Upper lobe of left lung (tissue), 6 donors: ENCODE measurements around the gene GLE1. TPM values are rescaled to one million over a fixed set of nuclear protein-coding genes. Genes with fewer than 3 reads are reported as not detected.
A peak's percentile ranks its signal among the peaks of the same experiment; 100 is the strongest.
"Not testable (repeated sequence)": the region's sequence is repeated elsewhere in the genome, so short reads cannot be mapped to it uniquely, and the experiment has no call there.

Experiments
- ATAC-seq, 2 donors: fragments of 200-7000 bp; cut with Tn5 transposase; one replicate each; pipeline ENCODE4 v1.9.1; 2022; ENCODE audit warnings: mild to moderate bottlenecking in 2 of 2, moderate library complexity in 2 of 2; ENCODE audit not compliant: low FRiP score in 2 of 2
- DNase-seq, 2 donors: peaks; one replicate each; pipeline ENCODE4 v3.0.0-alpha.2; 2019 to 2020
- H3K27ac ChIP-seq, 4 donors: fragments of 200-600 bp; sonication (generic); one replicate each; pipeline ENCODE4 v1.5.1; 2016 to 2019
- H3K27me3 ChIP-seq, 4 donors: fragments of 200-600 bp; sonication (generic); one replicate each; pipeline ENCODE4 v1.5.1; 2017 to 2019
- H3K36me3 ChIP-seq, 4 donors: fragments of 200-600 bp; sonication (generic); one replicate each; pipeline ENCODE4 v1.5.1; 2016 to 2019
- H3K4me1 ChIP-seq, 4 donors: fragments of 200-600 bp; sonication (generic); one replicate each; pipeline ENCODE4 v1.5.1; 2018 to 2019
- H3K4me3 ChIP-seq, 4 donors: fragments of 200-600 bp; sonication (generic); one replicate each; pipeline ENCODE4 v1.5.1; 2017 to 2019; ENCODE audit warnings: mild to moderate bottlenecking in 2 of 4, moderate library complexity in 1 of 4
- H3K9me3 ChIP-seq, 4 donors: fragments of 200-600 bp; sonication (generic); one replicate each; pipeline ENCODE4 v1.5.1; 2018 to 2019
- CTCF ChIP-seq, 6 experiments: fragments of 450-650 bp in 4 of 6; fragments of 200-600 bp in 2 of 6; sonication (generic) in 2 of 6; IDR thresholded peaks; one replicate each; pipeline ENCODE4 v1.5.1; 2016 to 2019; ENCODE audit warnings: antibody characterized with exemption in 6 of 6
- EP300 ChIP-seq, 4 donors: sonication (generic); formaldehyde crosslinking; IDR thresholded peaks; one replicate each; pipeline ENCODE4 v1.5.1; 2017; ENCODE audit warnings: antibody characterized with exemption in 4 of 4, control low read depth in 2 of 4
- POLR2A ChIP-seq, 4 donors: fragments of 450-650 bp; IDR thresholded peaks; one replicate each; pipeline ENCODE4 v1.5.1; 2016 to 2017; ENCODE audit warnings: antibody characterized with exemption in 4 of 4, mild to moderate bottlenecking in 2 of 4
- POLR2AphosphoS5 ChIP-seq, 2 donors: sonication (generic); formaldehyde crosslinking; IDR thresholded peaks; one replicate each; pipeline ENCODE4 v1.5.1; 2017; ENCODE audit warnings: antibody characterized with exemption in 2 of 2
- WGBS, 2 donors: methylation state at CpG; one replicate each; pipeline ENCODE4 v1.1.5; 2017 to 2018; 5-methylcytosine and 5-hydroxymethylcytosine counted together
- total RNA-seq, 6 donors: library from RNA; depleted of rRNA in 4 of 6; stranded (reverse); fragments of >200 nt in 4 of 6; gene quantifications; one replicate each; pipeline versions ENCODE4 v1.1.0 to v1.2.1, GENCODE V29; 2016 to 2021
- donor health status: DM: no; HTN: no; CAD: no; lungs with moderate emphysema.
- donor health status: DM: no; HTN: yes; CAD: no; lungs with severe emphysema.

The GLE1 gene
- total RNA-seq, 6 donors from 2014 or later: 19.0 to 36.7 (median 24.5) TPM

GRCh38 chr9:128575469-128575868 is 71.0 kb downstream of the GLE1 start:
- Histone ChIP-seq H3K27me3 (no peaks in the 10 kb centered on the region), H3K4me1 (peaks cover 0 to 8% (median 8%) of the 10 kb centered on the region in 4 donors), H3K9me3 (no peaks in the 10 kb centered on the region), H3K36me3 (peaks cover 31 to 98% (median 74%) of the 10 kb centered on the region in 4 donors), H3K4me3 (no peak overlapping the region), H3K27ac (peak overlapping the region in 2 of 4 donors; percentile 54 to 61)
- peak in 1 of 2 donors; percentile 39 for ATAC-seq
- WGBS, 2 donors: 38 to 45% methylated on average over 4 of the region's 4 CpGs
- no peak for DNase-seq
- TF ChIP-seq POLR2A (IDR thresholded peaks at IDR 0.05) (no peak), EP300 (IDR thresholded peaks at IDR 0.05) (no peak), POLR2AphosphoS5 (IDR thresholded peaks at IDR 0.05) (no peak), CTCF (IDR thresholded peaks at IDR 0.05) (no peak)

- Histone ChIP-seq H3K27ac (peak overlapping the region in 2 of 4 donors; percentile 28 to 61), H3K27me3 (no peaks in the 10 kb centered on the region), H3K9me3 (no peaks in the 10 kb centered on the region), H3K36me3 (peaks cover 35 to 98% (median 75%) of the 10 kb centered on the region in 4 donors), H3K4me3 (no peak overlapping the region), H3K4me1 (peaks cover 0 to 8% (median 8%) of the 10 kb centered on the region in 4 donors)
- TF ChIP-seq EP300 (IDR thresholded peaks at IDR 0.05): no peak
- TF ChIP-seq CTCF (IDR thresholded peaks at IDR 0.05): no peak
- TF ChIP-seq POLR2AphosphoS5 (IDR thresholded peaks at IDR 0.05): no peak
- no peak for TF ChIP-seq POLR2A (IDR thresholded peaks at IDR 0.05)
- ATAC-seq: no peak
- 90 to 93% methylated on average over 2 of the region's 2 CpGs for WGBS, 2 donors
- no peak for DNase-seq
These were observed 71.4 kb downstream of the GLE1 start for GRCh38 chr9:128575916-128576315.

GRCh38 chr9:128577206-128577605 is 72.7 kb downstream of the GLE1 start:
- Histone ChIP-seq H3K36me3 (peaks cover 42 to 100% (median 83%) of the 10 kb centered on the region in 4 donors), H3K9me3 (no peaks in the 10 kb centered on the region)
- no peak for ATAC-seq

GRCh38 chr9:128579194-128579593 is 74.7 kb downstream of the GLE1 start:
- DNase-seq (no peak), ATAC-seq (no peak)
- no peak overlapping the region for H3K27ac ChIP-seq
- H3K4me3 ChIP-seq: no peak overlapping the region
- peaks cover 0 to 8% (median 8%) of the 10 kb centered on the region in 4 donors for H3K4me1 ChIP-seq
- 95 to 97% methylated on average over 1 of the region's 1 CpG for WGBS, 2 donors
- H3K9me3 ChIP-seq: no peaks in the 10 kb centered on the region
- TF ChIP-seq POLR2A (IDR thresholded peaks at IDR 0.05) (no peak), CTCF (IDR thresholded peaks at IDR 0.05) (no peak), EP300 (IDR thresholded peaks at IDR 0.05) (no peak), POLR2AphosphoS5 (IDR thresholded peaks at IDR 0.05) (no peak)
- H3K36me3 ChIP-seq: peaks cover 62 to 100% (median 92%) of the 10 kb centered on the region in 4 donors
- H3K27me3 ChIP-seq: no peaks in the 10 kb centered on the region

More at GRCh38 chr9:128577206-128577605, 72.7 kb downstream of the GLE1 start:
- Histone ChIP-seq H3K4me1 (peaks cover 0 to 8% (median 8%) of the 10 kb centered on the region in 4 donors), H3K27me3 (no peaks in the 10 kb centered on the region), H3K4me3 (no peak overlapping the region), H3K27ac (no peak overlapping the region)
- no peak for TF ChIP-seq EP300 (IDR thresholded peaks at IDR 0.05)
- TF ChIP-seq POLR2A (IDR thresholded peaks at IDR 0.05): no peak
- no peak for TF ChIP-seq POLR2AphosphoS5 (IDR thresholded peaks at IDR 0.05)
- TF ChIP-seq CTCF (IDR thresholded peaks at IDR 0.05): no peak
- WGBS, 2 donors: 89 to 94% methylated on average over 8 of the region's 8 CpGs
- no peak for DNase-seq

- ATAC-seq: no peak
- Histone ChIP-seq H3K27ac (no peak overlapping the region), H3K36me3 (peaks cover 72 to 100% (median 95%) of the 10 kb centered on the region in 4 donors), H3K9me3 (no peaks in the 10 kb centered on the region), H3K27me3 (no peaks in the 10 kb centered on the region), H3K4me3 (no peak overlapping the region), H3K4me1 (peaks cover 0 to 2% (median 0%) of the 10 kb centered on the region in 4 donors)
- WGBS, 2 donors: 88 to 95% methylated on average over 5 to 10 of the region's 10 CpGs
- TF ChIP-seq POLR2A (IDR thresholded peaks at IDR 0.05) (no peak), POLR2AphosphoS5 (IDR thresholded peaks at IDR 0.05) (no peak), CTCF (IDR thresholded peaks at IDR 0.05) (no peak)
- DNase-seq: no peak
These were observed 76.2 kb downstream of the GLE1 start for GRCh38 chr9:128580731-128581130.

- H3K36me3 ChIP-seq: peaks cover 73 to 100% (median 94%) of the 10 kb centered on the region in 4 donors
- not testable (repeated sequence) for H3K27me3 ChIP-seq, H3K9me3 ChIP-seq, DNase-seq, ATAC-seq, H3K4me1 ChIP-seq, H3K4me3 ChIP-seq, H3K27ac ChIP-seq
- WGBS, 2 donors: 88% methylated on average over 8 of the region's 8 CpGs
These were observed 80.6 kb downstream of the GLE1 start for GRCh38 chr9:128585155-128585554.

- ATAC-seq, H3K27me3 ChIP-seq, DNase-seq, H3K4me3 ChIP-seq, H3K4me1 ChIP-seq, H3K9me3 ChIP-seq, H3K27ac ChIP-seq: not testable (repeated sequence)
- H3K36me3 ChIP-seq: peaks cover 75 to 100% (median 94%) of the 10 kb centered on the region in 4 donors
- 90 to 93% methylated on average over 11 of the region's 11 CpGs for WGBS, 2 donors
These were observed 82.4 kb downstream of the GLE1 start for GRCh38 chr9:128586934-128587333.
